HG03175 (cell line): ENCODE measurements around the gene CFAP58.

Experiments used
- ATAC-seq: cut with Tn5 transposase; IDR thresholded peaks from one replicate; pipeline ENCODE4 v1.9.1; 2021; ENCODE audit warnings: mild to moderate bottlenecking, moderate library complexity; ENCODE audit not compliant: unreplicated experiment

Gene CFAP58

GRCh38 chr10:104333728-104334373 lies 19.8 kb upstream of the CFAP58 start:
- no peak for ATAC-seq

- no peak for ATAC-seq
Observed at GRCh38 chr10:104334561-104334960, 19.1 kb upstream of the CFAP58 start.

- no peak for ATAC-seq
Observed at GRCh38 chr10:104334965-104335650, 18.5 kb upstream of the CFAP58 start.

- peak; percentile 29 for ATAC-seq
Observed at GRCh38 chr10:104336821-104337467, 16.7 kb upstream of the CFAP58 start.

GRCh38 chr10:104337521-104337984 lies 16.1 kb upstream of the CFAP58 start:
- peak; percentile 53 for ATAC-seq

- peak; percentile 69 for ATAC-seq
Observed at GRCh38 chr10:104337985-104338735, 15.5 kb upstream of the CFAP58 start, which contains the start of gene ITPRIP. ITPRIP (minus strand) TSS chr10:104338465; CDS start chr10:104316051, 22,414 bp downstream.

GRCh38 chr10:104339469-104340110 lies 14.0 kb upstream of the CFAP58 start:
- no peak for ATAC-seq

GRCh38 chr10:104340111-104340526 lies 13.5 kb upstream of the CFAP58 start:
- ATAC-seq = no peak

- ATAC-seq = no peak
Observed at GRCh38 chr10:104340641-104341040, 13.0 kb upstream of the CFAP58 start.

GRCh38 chr10:104342941-104343411 lies 10.7 kb upstream of the CFAP58 start:
- no peak for ATAC-seq

- no peak for ATAC-seq
Observed at GRCh38 chr10:104344219-104344618, 9.4 kb upstream of the CFAP58 start.

GRCh38 chr10:104345515-104345914 lies 8.1 kb upstream of the CFAP58 start:
- ATAC-seq = no peak

GRCh38 chr10:104345941-104346340 lies 7.7 kb upstream of the CFAP58 start:
- ATAC-seq = no peak

- ATAC-seq = no peak
Observed at GRCh38 chr10:104347295-104348045, 6.2 kb upstream of the CFAP58 start.

- ATAC-seq = no peak
Observed at GRCh38 chr10:104348601-104349000, 5.0 kb upstream of the CFAP58 start.

- ATAC-seq = peak; percentile 67
Observed at GRCh38 chr10:104349623-104350126, 4.0 kb upstream of the CFAP58 start.

- peak; percentile 39 for ATAC-seq
Observed at GRCh38 chr10:104350127-104350635, 3.5 kb upstream of the CFAP58 start.

GRCh38 chr10:104351061-104351702 lies 2.5 kb upstream of the CFAP58 start:
- peak; percentile 20 for ATAC-seq

- ATAC-seq = peak; percentile 17
Observed at GRCh38 chr10:104351919-104352318, 1.7 kb upstream of the CFAP58 start.
